IPS-18c (cell line): ENCODE data around the gene LAD1.

Experiments used
- H3K4me3 ChIP-seq: 2 replicates; pipeline ENCODE4 v1.7.0; 2013; ENCODE audit warnings: low read depth, mild to moderate bottlenecking, low read length, moderate library complexity; ENCODE audit not compliant: insufficient read depth
- H3K9me3 ChIP-seq: one replicate; pipeline ENCODE4 v1.6.1; 2013; ENCODE audit warnings: mild to moderate bottlenecking, low read length, moderate library complexity; ENCODE audit not compliant: control insufficient read depth, insufficient read depth

Gene LAD1

DNA sequence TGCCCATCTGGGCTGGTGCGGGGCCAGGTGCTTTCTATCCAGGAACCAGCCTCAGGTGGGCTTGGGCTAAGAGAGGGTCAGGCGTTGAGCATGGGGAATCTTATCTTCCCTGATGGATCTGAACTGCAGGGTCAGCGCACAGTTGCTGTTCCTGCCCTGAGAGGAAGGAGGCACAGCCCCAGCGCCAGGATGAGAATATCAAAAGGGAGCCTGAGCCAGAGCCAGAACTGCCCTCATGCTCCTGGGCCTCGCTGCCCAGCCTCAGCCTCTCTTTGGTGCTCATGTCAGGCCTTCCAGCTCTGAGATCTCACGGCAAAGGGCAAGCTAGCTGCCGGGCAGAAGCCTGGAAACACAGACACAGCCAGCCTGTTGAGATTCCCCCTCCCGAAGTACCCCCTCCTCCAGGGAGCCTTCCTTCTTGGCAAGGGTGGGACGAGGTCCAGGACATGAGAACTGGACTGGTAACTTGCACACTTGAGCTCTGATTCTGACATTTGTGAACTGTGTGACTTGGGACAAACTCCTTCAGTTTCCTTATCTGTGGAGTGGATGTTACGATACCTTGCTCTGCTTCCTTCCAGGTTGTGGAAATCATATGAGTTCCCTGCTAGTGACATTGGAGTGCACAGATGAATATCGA is 1.2 kb upstream of the LAD1 start:
- H3K4me3 ChIP-seq, result peak overlapping the region; percentile 65
- no peaks in the 10 kb centered on the region for H3K9me3 ChIP-seq

GRCh38 chr1:201399352-201400126 is 415 bp upstream of the LAD1 start:
- Histone ChIP-seq H3K4me3 (peak overlapping the region; percentile 65), H3K9me3 (no peaks in the 10 kb centered on the region)

GRCh38 chr1:201397675-201398074 is 1.4 kb downstream of the LAD1 start:
- no peaks in the 10 kb centered on the region for H3K9me3 ChIP-seq
- no peak overlapping the region for H3K4me3 ChIP-seq

GRCh38 chr1:201396861-201397464 is 2.2 kb downstream of the LAD1 start:
- no peak overlapping the region for H3K4me3 ChIP-seq
- H3K9me3 ChIP-seq, result no peaks in the 10 kb centered on the region

DNA sequence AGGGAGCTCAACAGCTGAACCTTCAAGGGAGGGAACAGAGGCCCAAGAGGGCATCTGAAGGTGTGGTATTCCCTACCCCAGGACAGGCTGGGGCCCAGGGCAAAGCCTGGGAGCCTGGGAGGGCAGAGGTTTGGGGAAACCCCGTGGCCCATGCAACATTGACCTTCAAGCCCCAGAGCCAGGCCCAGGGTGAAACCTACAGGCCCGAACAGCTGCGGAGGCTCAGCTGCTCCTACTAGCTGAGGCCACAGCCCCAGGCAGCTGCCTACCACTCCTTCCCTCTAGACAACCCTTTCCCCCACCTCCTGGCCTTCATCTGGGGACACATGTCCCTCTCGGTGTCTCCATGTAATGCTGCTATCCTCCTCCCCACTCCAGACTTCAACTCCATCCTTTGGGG is 3.2 kb downstream of the LAD1 start:
- H3K9me3 ChIP-seq, result no peaks in the 10 kb centered on the region
- no peak overlapping the region for H3K4me3 ChIP-seq

GRCh38 chr1:201394591-201394990 is 4.5 kb downstream of the LAD1 start:
- H3K4me3 ChIP-seq, result no peak overlapping the region
- H3K9me3 ChIP-seq, result no peaks in the 10 kb centered on the region

GRCh38 chr1:201393076-201393475 is 6.0 kb downstream of the LAD1 start:
- Histone ChIP-seq H3K4me3 (no peak overlapping the region), H3K9me3 (no peaks in the 10 kb centered on the region)

DNA sequence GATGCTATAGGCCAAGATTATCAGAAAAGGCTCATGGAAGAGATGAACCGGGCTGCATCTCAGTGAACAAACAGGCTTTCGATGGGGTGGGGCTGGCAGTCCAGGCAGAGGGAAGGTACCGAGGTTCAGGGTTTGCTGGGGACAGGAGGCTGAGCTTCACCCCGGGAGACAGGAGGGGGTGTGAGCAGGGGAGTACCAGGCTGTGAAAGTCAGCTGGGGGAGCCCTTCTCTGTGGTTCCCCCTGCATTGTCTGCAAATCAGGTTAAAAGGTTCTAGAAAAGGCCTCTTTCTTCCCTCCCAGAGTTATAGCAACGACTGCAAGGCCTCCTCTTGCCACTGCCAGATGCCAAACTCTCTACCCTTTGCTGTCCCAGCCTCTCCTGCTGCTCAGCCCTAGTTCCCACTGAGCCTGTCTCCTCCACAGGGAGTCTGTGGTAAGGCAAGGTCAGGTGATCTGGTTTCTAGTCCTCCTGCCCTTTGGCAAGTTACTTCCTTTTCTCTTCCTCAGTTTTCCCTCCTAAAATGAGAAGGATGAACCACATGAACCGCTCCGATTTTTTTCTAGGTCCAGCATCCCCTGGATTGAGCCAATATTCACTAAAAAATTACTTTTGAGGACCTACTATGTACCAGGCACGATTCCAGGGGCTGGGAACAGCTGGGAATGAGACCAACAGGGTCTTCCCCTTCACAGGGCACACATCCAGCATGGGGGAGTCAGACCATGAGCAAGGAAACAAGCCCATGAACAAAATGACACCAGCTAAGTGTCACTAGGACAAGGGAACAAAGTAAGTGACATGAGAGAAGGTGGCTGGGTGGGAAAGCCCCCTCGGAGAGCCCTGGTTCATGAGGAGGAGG is 7.2 kb downstream of the LAD1 start:
- H3K4me3 ChIP-seq, result no peak overlapping the region
- no peaks in the 10 kb centered on the region for H3K9me3 ChIP-seq

DNA sequence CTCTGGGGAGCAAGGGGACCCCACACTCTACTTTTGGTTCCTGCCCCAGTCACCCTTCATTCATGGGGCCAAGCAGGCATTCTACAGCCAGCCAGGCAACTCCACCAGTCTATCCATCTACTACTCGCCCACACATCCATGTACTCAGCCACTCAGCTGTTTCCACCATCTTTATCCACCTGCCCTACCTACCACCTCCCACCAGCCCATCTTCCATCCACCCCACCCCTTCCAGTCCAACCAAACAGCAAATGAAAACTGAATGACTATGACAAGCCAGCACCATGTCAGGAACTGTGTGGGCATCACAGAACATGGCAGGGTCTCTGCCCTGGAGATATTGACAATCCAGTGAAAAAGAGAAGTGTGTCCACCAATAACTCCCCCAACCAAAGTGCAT is 7.9 kb downstream of the LAD1 start:
- H3K9me3 ChIP-seq, result no peaks in the 10 kb centered on the region
- no peak overlapping the region for H3K4me3 ChIP-seq

GRCh38 chr1:201389051-201389450 is 10.1 kb downstream of the LAD1 start:
- no peaks in the 10 kb centered on the region for H3K9me3 ChIP-seq
- no peak overlapping the region for H3K4me3 ChIP-seq

GRCh38 chr1:201386208-201386607 is 12.9 kb downstream of the LAD1 start:
- Histone ChIP-seq H3K9me3 (no peaks in the 10 kb centered on the region), H3K4me3 (no peak overlapping the region)

GRCh38 chr1:201385299-201385891 is 13.7 kb downstream of the LAD1 start:
- Histone ChIP-seq H3K9me3 (no peaks in the 10 kb centered on the region), H3K4me3 (no peak overlapping the region)

DNA sequence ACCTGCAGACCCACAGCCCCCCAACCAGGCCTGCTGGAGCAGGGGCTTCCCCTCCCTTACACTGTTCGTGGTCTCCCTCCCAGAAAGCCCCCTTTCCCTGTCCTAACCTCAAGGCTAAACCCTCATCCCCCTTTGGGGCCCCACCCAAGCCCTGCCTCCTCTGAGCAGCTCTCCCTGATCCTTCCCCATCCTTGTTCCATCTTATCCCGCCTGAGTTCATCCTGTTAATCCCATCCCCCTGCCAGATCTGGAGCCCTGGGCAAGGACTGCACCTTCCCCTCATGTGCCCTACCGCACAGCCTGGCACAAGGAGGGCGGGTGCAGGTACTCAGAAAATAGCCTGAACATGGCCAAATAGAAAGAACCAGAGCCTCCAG is 14.7 kb downstream of the LAD1 start:
- Histone ChIP-seq H3K4me3 (no peak overlapping the region), H3K9me3 (no peaks in the 10 kb centered on the region)

DNA sequence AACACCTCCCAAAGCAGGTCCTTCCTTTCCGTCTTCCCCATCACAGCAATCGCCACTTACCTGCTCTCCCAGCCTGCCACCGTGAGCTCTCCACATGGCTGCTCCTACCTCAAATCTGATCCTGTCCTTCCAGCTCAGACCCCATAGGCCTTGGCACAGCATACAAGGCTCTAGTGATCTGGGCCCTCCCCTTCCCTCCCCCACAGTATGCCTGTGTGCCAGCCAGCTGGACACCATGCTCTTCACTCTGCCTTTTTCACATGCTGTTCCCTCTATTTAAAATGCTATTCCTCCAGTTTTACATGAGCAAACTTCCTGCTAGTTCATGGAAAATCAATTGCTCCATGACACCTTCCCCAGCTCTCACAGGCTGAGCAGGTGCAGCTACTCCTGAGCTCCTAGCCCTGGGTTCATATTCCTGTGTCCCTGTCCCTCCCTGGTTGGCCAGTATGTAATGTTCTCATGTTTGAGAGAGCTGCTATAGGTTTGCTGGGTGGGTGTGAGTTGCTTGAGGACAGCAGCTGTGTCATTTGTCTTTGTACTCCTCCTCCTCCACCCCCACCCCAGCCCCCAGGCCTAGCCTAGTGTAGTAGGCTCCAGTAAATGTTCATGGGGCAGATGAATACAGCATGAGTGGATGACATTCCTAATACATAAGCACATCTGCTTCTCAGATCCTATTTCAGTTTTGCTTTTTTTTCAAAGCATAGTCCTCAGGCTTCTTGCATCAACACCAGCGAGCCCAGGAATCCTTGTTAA is 15.3 kb downstream of the LAD1 start:
- Histone ChIP-seq H3K4me3 (no peak overlapping the region), H3K9me3 (no peaks in the 10 kb centered on the region)

GRCh38 chr1:201381130-201381529 is 18.0 kb downstream of the LAD1 start:
- Histone ChIP-seq H3K9me3 (no peaks in the 10 kb centered on the region), H3K4me3 (no peak overlapping the region)

GRCh38 chr1:201379733-201380242 is 19.3 kb downstream of the LAD1 start:
- H3K4me3 ChIP-seq, result no peak overlapping the region
- no peaks in the 10 kb centered on the region for H3K9me3 ChIP-seq
